Urinary bladder (tissue), 4 donors: ENCODE measurements around the gene FHIT. TPM values are rescaled to one million over a fixed set of nuclear protein-coding genes. Genes with fewer than 3 reads are reported as not detected.
A peak's percentile ranks its signal among the peaks of the same experiment; 100 is the strongest.
"Not testable (repeated sequence)": the region's sequence is repeated elsewhere in the genome, so short reads cannot be mapped to it uniquely, and the experiment has no call there.

Experiments used
- DNase-seq: peaks from one replicate; pipeline ENCODE4 v3.0.0-alpha.2; 2015; ENCODE audit errors: extremely low spot score
- H3K27ac ChIP-seq: one replicate; pipeline ENCODE4 v1.5.1; 2013; ENCODE audit warnings: low read depth, mild to moderate bottlenecking, moderate library complexity
- H3K36me3 ChIP-seq: one replicate; pipeline ENCODE4 v1.6.1; 2013; ENCODE audit warnings: mild to moderate bottlenecking, moderate library complexity; ENCODE audit not compliant: insufficient read depth
- H3K4me1 ChIP-seq: one replicate; pipeline ENCODE4 v1.6.1; 2013; ENCODE audit warnings: mild to moderate bottlenecking, moderate library complexity; ENCODE audit not compliant: insufficient read depth
- H3K4me3 ChIP-seq: one replicate; pipeline ENCODE4 v1.5.1; 2013; ENCODE audit warnings: low read depth, low read length
- WGBS: extraction: QIAGEN DNeasy Blood & Tissue Kit; methylation state at CpG from one replicate; pipeline ENCODE4 v1.1.7; 2013; 5-methylcytosine and 5-hydroxymethylcytosine counted together
- polyA plus RNA-seq: library from polyadenylated mRNA; stranded (reverse); fragments of 200-250 nt; gene quantifications from one replicate; pipeline ENCODE4 v1.2.3, GENCODE V29; 2013
- total RNA-seq: library from RNA; depleted of rRNA; stranded (reverse); fragments of >200 nt; gene quantifications from one replicate; pipeline ENCODE4 v1.2.3, GENCODE V29; 2014
- donor health status: healthy with polysubstance abuse.
- donor health status: healthy.

Gene FHIT
- total and polyA plus RNA-seq, 2 donors: 4.5 to 7.4 TPM

DNA sequence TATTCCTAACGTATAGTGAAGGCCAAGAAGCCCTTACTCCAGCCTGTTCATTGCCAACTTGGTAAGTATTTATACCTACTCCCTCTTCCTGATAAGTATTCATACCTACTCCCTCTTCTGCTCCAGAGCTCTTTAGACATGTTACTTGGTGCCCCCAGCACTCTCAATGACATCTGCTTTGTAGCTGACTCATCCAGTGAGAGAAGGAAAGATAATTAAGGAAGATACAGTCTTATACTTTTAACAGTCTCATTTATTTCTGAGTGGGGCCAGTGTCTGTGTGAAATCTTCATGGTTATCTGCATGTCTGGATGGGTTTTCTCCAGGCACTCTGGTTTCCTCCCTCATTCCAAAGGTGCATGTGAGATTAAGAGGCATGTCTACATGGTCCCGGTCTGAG is 698.7 kb downstream of the FHIT start:
- Histone ChIP-seq H3K36me3 (no peaks in the 10 kb centered on the region), H3K27ac (no peak overlapping the region), H3K4me1 (no peaks in the 10 kb centered on the region), H3K4me3 (no peak overlapping the region)
- DNase-seq: no peak
- WGBS: 87% methylated on average over 2 of the region's 2 CpGs

DNA sequence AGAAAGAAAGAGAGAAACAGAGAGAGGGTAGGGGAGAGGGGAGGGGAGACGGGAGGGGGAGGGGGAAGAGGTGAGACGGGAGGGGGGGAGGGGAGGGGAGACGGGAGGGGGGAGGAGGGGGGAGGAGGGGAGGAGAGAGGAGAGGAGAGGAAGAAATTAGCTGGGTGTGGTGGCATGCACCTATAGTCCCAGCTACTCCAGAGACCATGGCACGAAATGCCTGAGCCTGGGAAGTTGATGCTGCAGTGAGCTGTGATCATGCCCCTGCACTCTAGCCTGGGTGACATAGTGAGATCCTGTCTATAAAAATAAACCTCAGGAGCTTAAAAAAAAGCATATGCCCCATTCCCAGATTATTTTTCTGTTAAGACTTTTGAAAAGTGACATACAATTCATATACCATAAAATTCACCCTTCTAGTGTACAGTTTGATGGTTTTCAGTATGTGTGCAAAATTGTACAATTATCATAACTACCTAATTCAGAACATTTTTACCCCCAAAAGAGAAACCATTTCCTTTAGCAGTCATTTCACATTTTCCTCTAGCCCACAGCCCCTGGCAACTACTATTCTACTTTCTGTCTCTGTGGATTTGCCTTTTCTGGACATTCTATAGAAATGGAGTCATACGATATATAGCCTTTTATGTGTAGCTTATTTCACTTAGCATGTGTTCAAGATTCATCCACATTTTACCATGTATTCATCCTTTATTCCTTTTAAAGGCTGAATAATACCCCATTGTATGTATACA is 699.6 kb downstream of the FHIT start:
- no peak for DNase-seq
- Histone ChIP-seq H3K27ac (no peak overlapping the region), H3K36me3 (no peaks in the 10 kb centered on the region), H3K4me3 (no peak overlapping the region), H3K4me1 (no peaks in the 10 kb centered on the region)
- 91% methylated on average over 2 of the region's 5 CpGs for WGBS

DNA sequence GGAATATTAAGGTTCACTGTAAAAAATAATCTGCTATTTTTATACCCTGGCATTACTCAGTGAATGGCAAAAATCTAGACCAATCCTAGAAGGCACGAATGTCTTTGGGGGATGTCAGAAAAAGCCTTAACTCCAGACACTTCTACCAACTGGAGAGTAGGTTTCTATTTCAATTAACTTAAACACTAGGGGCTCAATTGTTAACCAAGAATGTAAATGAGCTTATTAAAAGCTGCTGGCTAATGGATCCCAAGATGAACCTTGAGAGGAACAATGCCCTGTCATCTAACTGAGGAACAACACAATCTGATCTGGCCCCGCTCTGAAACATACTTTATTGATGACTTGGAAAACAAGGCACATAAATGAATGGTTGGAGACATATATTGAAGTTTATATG is 701.4 kb downstream of the FHIT start:
- Histone ChIP-seq H3K36me3 (no peaks in the 10 kb centered on the region), H3K4me3 (no peak overlapping the region), H3K27ac (no peak overlapping the region), H3K4me1 (no peaks in the 10 kb centered on the region)
- WGBS: 92% methylated on average over 2 of the region's 2 CpGs
- no peak for DNase-seq

DNA sequence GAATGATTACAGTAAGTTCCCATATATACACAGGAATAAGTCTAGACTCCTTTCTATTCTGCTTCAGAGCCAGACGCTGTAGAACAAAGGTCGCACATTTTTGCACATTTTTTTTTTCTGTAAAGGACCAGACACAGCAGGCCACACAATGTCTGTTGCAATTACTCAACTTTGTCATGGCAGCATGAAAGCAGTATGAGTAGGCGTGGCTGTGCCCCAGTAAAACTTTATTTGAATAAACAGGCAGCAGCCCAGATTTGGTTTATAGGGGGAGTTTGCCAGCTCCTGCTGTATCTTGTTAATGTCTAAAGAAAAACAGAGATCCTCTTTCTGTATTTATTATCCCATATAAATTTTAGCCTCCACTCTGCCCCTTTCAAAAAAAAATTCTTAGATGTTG is 708.3 kb downstream of the FHIT start:
- H3K36me3 ChIP-seq: no peaks in the 10 kb centered on the region
- H3K27ac ChIP-seq: no peak overlapping the region
- DNase-seq: peak; percentile 15
- H3K4me1 ChIP-seq: no peaks in the 10 kb centered on the region
- no peak overlapping the region for H3K4me3 ChIP-seq
- WGBS: 26% methylated on average over 3 of the region's 3 CpGs

DNA sequence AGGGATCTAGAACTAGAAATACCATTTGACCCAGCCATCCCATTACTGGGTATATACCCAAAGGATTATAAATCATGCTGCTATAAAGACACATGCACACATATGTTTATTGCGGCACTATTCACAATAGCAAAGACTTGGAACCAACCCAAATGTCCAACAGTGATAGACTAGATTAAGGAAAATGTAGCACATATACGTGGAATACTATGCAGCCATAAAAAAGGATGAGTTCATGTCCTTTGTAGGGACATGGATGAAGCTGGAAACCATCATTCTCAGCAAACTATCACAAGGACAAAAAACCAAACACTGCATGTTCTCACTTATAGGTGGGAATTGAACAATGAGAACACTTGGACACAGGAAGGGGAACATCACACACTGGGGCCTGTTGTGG is 711.9 kb downstream of the FHIT start:
- DNase-seq, H3K4me1 ChIP-seq, H3K27ac ChIP-seq, H3K4me3 ChIP-seq, H3K36me3 ChIP-seq: not testable (repeated sequence)
- WGBS: 98% methylated on average over 2 of the region's 2 CpGs

DNA sequence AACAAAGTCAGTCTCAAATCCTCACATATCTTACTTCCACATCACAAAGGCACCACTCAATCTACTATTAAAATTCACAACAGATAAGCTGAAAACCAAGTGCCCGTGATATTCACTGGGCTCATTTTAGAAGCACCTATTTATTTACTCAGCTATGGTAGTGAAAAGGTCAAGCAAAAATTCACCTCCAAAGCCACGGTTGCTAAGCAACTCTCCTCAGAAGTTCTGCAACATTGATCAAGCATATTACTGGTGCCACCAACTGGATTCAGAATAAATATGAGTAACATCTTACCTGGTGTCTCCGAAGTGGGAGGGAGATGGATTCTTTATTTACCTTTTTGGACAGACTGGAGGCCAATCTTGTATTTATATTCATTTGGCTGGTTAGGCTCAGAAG is 714.8 kb downstream of the FHIT start:
- WGBS: 82% methylated on average over 3 of the region's 3 CpGs
- Histone ChIP-seq H3K27ac (no peak overlapping the region), H3K36me3 (no peaks in the 10 kb centered on the region), H3K4me1 (no peaks in the 10 kb centered on the region), H3K4me3 (no peak overlapping the region)
- DNase-seq: no peak

DNA sequence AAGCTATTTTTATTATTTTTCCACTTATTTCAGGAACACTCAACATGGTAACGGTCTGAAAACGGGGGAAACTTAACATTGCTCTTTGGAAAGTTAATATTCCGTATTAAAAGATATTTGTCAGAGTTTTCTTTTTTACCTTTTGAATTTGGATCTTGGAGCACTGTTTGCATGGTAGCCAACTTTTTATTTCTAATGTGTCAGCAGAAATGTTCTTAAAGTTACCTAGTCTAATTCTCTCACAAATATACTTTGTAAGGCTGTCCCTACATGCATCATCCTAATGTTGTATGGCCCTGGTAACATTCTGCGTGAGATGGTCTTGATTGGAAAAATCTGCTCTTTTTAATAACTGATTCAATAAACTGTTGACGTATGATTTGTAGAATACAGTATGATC is 719.5 kb downstream of the FHIT start:
- no peaks in the 10 kb centered on the region for H3K36me3 ChIP-seq
- 96% methylated on average over 5 of the region's 5 CpGs for WGBS
- H3K4me3 ChIP-seq: no peak overlapping the region
- no peaks in the 10 kb centered on the region for H3K4me1 ChIP-seq
- DNase-seq: no peak
- H3K27ac ChIP-seq: no peak overlapping the region

DNA sequence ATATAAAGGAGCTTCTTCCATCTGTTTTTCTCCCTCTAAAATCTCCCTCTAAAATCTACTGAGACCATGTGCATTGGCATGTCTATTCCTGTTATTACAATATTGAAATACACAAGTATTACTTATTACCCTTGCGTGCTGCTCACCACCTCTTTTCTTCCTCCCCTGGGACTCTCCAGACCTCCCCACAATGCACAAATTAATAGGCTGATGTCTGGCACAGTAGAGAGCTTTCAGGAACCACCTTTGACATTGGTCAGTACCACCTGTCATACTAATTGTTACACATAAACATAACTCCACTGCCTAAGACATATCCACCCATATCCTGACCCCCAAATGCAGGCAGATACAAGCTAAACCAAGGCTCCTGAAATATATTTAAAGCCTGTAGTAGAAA is 722.6 kb downstream of the FHIT start:
- H3K4me1 ChIP-seq: no peaks in the 10 kb centered on the region
- H3K36me3 ChIP-seq: no peaks in the 10 kb centered on the region
- WGBS: 90% methylated on average over 1 of the region's 1 CpG
- H3K4me3 ChIP-seq: no peak overlapping the region
- H3K27ac ChIP-seq: no peak overlapping the region
- DNase-seq: no peak

DNA sequence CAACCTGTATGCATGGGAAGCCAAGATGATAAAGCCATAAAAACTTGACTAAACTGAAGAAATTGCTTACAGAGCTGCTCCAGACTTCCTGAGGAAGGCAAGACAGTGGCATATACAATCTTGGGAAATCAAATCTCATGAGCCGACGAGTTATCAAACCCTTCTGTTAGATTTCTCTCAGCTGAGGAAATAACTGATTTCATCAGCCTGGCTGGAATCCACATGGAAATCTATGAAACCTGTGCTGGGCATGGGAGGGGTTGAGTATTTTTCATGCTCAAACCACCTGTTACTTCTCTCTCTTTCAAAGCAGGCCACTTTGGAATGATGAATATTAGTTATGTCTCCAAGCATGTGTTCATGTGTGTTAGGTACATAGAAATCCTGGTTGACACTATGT is 727.7 kb downstream of the FHIT start:
- Histone ChIP-seq H3K4me3 (no peak overlapping the region), H3K4me1 (no peaks in the 10 kb centered on the region), H3K27ac (no peak overlapping the region), H3K36me3 (no peaks in the 10 kb centered on the region)
- WGBS: 51% methylated on average over 2 of the region's 2 CpGs
- no peak for DNase-seq

DNA sequence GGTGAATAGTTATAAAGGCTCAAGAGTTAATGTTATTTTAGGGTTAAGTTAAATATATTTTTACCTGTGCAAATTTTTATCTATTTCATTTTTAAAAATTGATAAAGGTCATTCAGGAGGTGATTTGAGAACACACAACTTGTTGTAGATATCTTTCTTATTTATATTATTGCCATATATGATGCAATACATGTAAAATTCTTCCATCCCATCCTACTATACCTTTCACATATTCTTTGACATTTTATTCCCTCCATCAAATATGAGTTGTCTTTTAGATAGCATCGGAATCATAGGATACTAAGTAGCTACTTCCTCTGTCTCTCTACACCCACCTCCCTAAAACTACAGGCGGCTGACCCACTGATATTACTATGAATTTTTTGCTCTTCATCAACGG is 734.1 kb downstream of the FHIT start:
- Histone ChIP-seq H3K27ac (no peak overlapping the region), H3K4me3 (no peak overlapping the region), H3K36me3 (no peaks in the 10 kb centered on the region), H3K4me1 (no peaks in the 10 kb centered on the region)
- DNase-seq: no peak
- 94% methylated on average over 3 of the region's 3 CpGs for WGBS

DNA sequence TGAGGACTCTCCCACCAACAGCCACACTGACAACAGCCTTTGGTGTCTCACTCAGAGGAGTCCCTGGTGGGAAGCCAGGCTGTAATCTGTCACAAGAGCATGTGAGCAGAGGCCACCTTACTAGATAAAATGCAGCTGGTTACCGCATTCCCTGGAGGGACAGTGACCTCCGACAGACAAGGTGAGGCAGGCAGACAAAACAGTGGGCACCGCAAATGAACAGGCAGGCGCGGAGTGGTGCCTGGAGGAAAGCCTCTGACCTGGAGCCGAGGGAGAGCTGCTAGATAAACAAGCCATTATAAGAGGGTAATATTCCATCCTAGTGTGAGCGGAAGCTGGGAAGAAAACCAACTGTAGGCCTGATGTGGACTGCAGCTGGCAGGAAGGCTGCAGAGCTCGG is 736.4 kb downstream of the FHIT start:
- Histone ChIP-seq H3K4me3 (no peak overlapping the region), H3K27ac (no peak overlapping the region), H3K4me1 (no peaks in the 10 kb centered on the region), H3K36me3 (no peaks in the 10 kb centered on the region)
- 65% methylated on average over 8 of the region's 8 CpGs for WGBS
- DNase-seq: no peak

DNA sequence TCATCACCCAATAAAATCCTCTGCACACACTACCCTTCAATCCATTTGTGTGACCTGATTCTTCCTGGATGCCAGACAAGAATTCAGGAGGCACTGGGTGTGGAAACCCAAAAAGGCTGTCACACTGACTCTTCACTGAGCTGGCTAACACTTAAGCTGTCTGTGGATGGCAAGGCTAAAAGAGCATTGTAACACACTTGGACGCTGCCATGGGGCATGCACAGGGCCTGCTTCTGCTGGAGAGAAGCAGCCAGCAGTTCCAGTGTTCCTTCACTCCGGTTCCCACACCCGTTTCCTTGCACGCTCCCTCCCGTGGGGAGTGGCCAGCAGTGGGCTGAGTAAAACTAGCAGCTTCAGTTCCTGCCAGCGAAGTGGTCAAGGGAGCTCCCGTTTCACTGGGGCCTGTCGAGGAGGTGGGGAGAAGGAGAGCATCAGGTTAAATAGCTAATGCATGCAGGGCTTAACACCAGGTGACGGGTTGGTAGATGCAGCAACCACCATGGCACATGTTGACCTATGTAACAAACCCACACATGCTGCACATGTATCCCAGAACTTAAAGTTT is 737.1 kb downstream of the FHIT start:
- Histone ChIP-seq H3K4me1 (no peaks in the 10 kb centered on the region), H3K4me3 (no peak overlapping the region), H3K36me3 (no peaks in the 10 kb centered on the region), H3K27ac (no peak overlapping the region)
- no peak for DNase-seq
- 88% methylated on average over 9 of the region's 9 CpGs for WGBS

DNA sequence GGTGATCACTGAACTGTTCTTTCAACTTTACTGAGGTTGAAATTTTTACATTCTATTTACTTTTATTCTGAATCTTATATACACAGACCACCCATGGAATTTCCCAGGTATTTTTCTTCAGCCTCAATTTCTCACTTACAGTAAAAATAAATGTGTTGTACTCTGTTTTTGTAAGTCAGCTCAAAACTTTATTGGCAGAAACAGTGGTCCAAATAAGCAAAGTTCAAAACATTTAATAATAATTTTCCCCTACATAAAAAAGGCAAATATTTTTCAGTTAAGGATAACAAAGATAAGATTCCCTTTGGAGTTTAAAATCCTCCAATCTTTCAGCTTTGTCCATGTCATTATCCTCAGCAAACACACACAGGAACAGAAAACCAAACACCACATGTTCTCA is 738.0 kb downstream of the FHIT start:
- no peak for DNase-seq
- Histone ChIP-seq H3K4me3 (no peak overlapping the region), H3K4me1 (no peaks in the 10 kb centered on the region), H3K27ac (no peak overlapping the region), H3K36me3 (no peaks in the 10 kb centered on the region)

DNA sequence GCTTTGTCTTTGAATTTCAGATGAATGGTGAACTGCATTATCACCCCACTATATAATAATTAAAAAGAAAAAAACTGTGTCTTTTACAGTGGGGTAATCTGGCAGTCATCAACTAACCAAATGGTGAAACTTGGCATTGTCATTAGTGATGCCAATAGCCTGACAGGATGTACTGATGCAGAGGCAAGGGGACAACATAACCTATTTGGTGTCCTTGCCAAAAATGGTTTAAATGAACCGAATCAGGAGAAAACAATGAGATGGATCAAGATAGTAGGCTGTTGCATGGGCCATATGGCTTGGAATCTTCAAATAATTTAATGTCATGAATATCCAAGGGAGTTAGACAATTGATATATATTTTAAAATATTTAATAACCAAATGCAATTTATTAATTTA is 738.7 kb downstream of the FHIT start:
- no peak for DNase-seq
- H3K36me3 ChIP-seq: no peaks in the 10 kb centered on the region
- WGBS: 77% methylated on average over 1 of the region's 1 CpG

DNA sequence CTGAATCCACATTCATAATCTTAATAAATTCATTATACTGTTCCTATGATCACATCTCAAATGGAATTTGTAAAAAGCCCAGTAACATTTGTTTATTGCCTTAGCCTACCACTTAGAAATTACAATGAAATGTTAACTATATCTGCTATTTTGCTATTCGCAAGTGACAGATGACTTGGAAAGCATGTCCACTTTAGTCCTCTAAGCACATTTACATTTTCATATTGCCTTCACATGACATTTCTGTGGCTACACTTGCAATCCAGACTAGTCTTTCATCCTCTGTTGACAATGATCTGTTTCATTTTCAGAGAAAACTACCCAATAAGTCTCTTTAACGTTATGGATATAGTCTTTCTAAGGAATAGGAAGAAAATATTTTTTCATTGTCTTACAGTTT is 741.8 kb downstream of the FHIT start:
- DNase-seq: no peak
- H3K27ac ChIP-seq: no peak overlapping the region
- H3K36me3 ChIP-seq: no peaks in the 10 kb centered on the region
- no peak overlapping the region for H3K4me3 ChIP-seq
- H3K4me1 ChIP-seq: no peaks in the 10 kb centered on the region
- 88% methylated on average over 2 of the region's 2 CpGs for WGBS

More for the DNA sequence above, 738.7 kb downstream of the FHIT start:
- no peak overlapping the region for H3K4me3 ChIP-seq
- no peaks in the 10 kb centered on the region for H3K4me1 ChIP-seq
- no peak overlapping the region for H3K27ac ChIP-seq
